H1 (cell line): ENCODE measurements around the gene WDR11. TPM values are rescaled to one million over a fixed set of nuclear protein-coding genes. Genes with fewer than 3 reads are reported as not detected.

Experiments used
- MAFK ChIP-seq: IDR thresholded peaks from 2 replicates; pipeline ENCODE4 v1.6.1; 2012; ENCODE audit warnings: low read depth, mild to moderate bottlenecking, improper control_type of control experiment, low read length
- polyA plus RNA-seq, 7 experiments: library from polyadenylated mRNA; depleted of rRNA in 3 of 7; stranded (reverse) in 5 of 7; unstranded in 2 of 7; fragments of >200 nt in 5 of 7; fragments of 200-250 nt in 2 of 7; gene quantifications; 1 replicate in 5 of 7; 2 replicates in 1 of 7; 4 replicates in 1 of 7; pipeline versions ENCODE4 v1.2.1 to v1.2.3, GENCODE V29; 2011 to 2013; ENCODE audit warnings: missing spikeins in 2 of 7, mixed read lengths in 2 of 7
- total RNA-seq: library from RNA; stranded (reverse); fragmentation: NEBNext Ultra II Directional; extraction: Animal tissue kit (Norgen Biotek cat#: 25700); gene quantifications from 2 replicates; pipeline ENCODE4 v1.2.1, GENCODE V29; 2021

WDR11 gene
- total and polyA plus RNA-seq, 2 of the 8 experiments (the other 6 are each of a cell fraction or from before 2014, with no cell fraction given), result 39.7 to 41.9 TPM

DNA sequence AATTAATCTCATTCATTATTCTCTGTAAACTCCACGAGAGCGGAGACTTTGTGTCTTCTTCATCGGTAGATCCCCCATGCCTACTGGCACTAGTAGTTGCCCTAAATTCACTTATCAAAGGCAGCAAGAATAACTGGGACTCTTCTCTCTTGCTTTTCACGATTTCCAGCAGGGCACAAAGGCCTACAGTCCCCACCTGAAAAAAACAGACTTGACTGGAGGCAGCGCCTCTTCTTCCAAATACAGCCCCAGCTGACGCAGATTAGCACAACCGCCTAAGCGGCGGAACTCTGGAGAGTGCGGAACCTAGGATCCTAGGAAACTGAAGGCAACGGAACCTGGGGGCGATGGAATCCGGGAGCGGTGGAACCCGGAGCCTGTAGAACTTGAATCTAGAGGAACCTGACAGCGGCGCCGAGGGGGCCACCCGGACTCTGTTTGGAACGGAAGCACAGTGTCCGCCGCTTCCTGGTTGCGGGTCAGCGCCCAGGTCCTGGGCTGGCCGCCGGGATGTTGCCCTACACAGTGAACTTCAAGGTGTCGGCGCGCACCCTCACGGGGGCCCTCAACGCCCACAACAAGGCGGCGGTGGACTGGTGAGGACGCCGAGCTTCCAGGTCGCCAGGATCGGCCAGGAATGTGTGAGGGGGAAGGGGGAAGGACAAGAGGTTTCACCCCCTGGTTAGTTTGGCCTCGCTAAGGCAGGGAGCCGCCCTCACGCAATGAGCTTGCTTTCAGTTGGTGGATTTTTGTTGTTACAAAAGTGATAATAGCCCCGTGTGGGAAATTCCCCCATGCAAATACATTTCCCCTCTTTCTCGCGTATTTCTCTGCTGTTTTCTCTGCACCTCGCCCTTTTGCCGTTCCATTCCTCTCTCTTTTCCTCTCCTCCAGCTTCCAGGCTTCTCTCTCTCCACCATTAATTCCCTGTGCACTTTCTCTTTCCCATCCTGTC lies at the start of gene WDR11 (continued):
- no peak for TF ChIP-seq MAFK
